Left ventricle myocardium inferior (tissue), 1 donor: Measurements from ENCODE around the gene NPBWR2. TPM values are rescaled to one million over a fixed set of nuclear protein-coding genes. Genes with fewer than 3 reads are reported as not detected.
A peak's percentile ranks its signal among the peaks of the same experiment; 100 is the strongest.

Experiments
- DNase-seq: peaks from one replicate; pipeline ENCODE4 v3.0.0-alpha.2; 2020
- H3K27ac ChIP-seq: fragments of 200-600 bp; replicated peaks from 2 replicates; pipeline ENCODE4 v1.8.0; 2021
- H3K27me3 ChIP-seq: fragments of 200-600 bp; 2 replicates; pipeline ENCODE4 v1.8.0; 2021; ENCODE audit warnings: low read depth
- H3K36me3 ChIP-seq: fragments of 200-600 bp; 2 replicates; pipeline ENCODE4 v1.8.0; 2021
- H3K4me1 ChIP-seq: fragments of 200-600 bp; 2 replicates; pipeline ENCODE4 v1.8.0; 2021
- H3K4me3 ChIP-seq: fragments of 200-600 bp; 2 replicates; pipeline ENCODE4 v1.8.0; 2021; ENCODE audit warnings: mild to moderate bottlenecking, moderate library complexity
- H3K9me3 ChIP-seq: fragments of 200-600 bp; replicated peaks from 2 replicates; pipeline ENCODE4 v1.8.0; 2021
- intact Hi-C: fragments of 100-400 bp; cut with micrococcal nuclease; formaldehyde crosslinking; loops from one replicate; pipeline ENCODE4 v1.11.0; 2022
- total RNA-seq: library from RNA; stranded (reverse); fragmentation: NEBNext Ultra II Directional; extraction: Animal tissue kit (Norgen Biotek cat#: 25700); gene quantifications from one replicate; pipeline ENCODE4 v1.2.1, GENCODE V29; 2021
- TF ChIP-seq, protein P1 (sequence below): fragments of 200-600 bp; IDR thresholded peaks from 2 replicates; pipeline ENCODE4 v1.8.0; 2021; ENCODE audit warnings: antibody characterized with exemption, mild to moderate bottlenecking, borderline replicate concordance
- donor health status: DM: no; HTN: yes; CAD: no; lungs with severe emphysema.

NPBWR2 gene
- total RNA-seq, 1 donor from 2014 or later, result not detected

DNA sequence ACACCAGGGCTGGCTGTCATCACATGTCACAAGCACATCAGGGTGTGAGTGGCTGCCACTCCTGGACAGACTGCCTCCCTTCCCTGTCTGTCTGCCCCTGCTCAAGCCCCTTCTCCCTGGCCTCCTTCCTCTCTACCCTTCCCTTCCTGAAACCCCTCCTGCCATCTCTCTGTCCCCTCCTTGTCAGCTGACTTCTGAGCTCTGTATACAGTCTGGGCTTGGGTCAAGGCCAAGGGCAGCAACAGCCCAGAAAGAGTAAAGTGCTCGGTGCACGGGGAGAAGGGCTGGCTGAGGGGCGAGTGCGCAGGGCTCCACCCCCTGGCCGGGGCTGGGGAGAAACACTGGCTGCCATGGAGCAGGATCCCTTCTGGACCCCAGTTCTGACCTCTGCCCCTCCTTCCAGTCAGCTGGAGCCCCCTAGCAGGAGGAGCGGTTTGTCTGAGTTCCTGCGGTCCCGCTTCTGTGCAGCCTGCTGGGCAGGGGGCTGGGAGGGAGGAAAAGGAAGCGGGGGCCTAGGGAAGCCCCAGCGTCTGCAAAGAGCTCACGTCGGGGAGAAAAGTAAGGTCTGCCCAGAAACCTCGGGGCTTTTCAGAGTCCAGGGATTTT is 25.1 kb downstream of the NPBWR2 start:
- Histone ChIP-seq H3K4me3 (no peak overlapping the region), H3K27me3 (peaks cover 33% of the 10 kb centered on the region), H3K36me3 (no peaks in the 10 kb centered on the region), H3K27ac (no peak overlapping the region), H3K4me1 (peaks cover 54% of the 10 kb centered on the region), H3K9me3 (no peaks in the 10 kb centered on the region)
- intact Hi-C loops, result no loop called here
- TF ChIP-seq, protein P1, sequence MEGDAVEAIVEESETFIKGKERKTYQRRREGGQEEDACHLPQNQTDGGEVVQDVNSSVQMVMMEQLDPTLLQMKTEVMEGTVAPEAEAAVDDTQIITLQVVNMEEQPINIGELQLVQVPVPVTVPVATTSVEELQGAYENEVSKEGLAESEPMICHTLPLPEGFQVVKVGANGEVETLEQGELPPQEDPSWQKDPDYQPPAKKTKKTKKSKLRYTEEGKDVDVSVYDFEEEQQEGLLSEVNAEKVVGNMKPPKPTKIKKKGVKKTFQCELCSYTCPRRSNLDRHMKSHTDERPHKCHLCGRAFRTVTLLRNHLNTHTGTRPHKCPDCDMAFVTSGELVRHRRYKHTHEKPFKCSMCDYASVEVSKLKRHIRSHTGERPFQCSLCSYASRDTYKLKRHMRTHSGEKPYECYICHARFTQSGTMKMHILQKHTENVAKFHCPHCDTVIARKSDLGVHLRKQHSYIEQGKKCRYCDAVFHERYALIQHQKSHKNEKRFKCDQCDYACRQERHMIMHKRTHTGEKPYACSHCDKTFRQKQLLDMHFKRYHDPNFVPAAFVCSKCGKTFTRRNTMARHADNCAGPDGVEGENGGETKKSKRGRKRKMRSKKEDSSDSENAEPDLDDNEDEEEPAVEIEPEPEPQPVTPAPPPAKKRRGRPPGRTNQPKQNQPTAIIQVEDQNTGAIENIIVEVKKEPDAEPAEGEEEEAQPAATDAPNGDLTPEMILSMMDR, result no peak
- DNase-seq, result no peak

DNA sequence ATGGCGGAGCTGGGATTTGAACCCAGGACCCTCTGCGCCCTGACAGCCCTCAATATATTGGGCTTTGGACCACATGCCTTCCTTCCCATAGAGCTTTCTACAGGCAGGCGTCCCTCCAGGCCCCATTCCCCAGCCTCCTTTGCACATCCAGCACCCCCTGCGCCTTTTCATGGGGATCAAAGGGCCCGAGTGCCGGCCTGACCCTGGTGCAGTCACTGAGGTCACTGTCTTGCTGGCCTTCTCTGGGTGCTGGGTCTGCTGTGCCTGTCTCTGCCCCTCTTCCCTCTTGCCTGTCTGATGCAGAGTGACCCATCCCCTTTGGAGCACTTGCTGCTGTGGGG is 25.8 kb downstream of the NPBWR2 start:
- TF ChIP-seq, protein P1, result no peak
- Histone ChIP-seq H3K9me3 (no peaks in the 10 kb centered on the region), H3K27ac (no peak overlapping the region), H3K4me1 (peaks cover 54% of the 10 kb centered on the region), H3K36me3 (no peaks in the 10 kb centered on the region), H3K4me3 (no peak overlapping the region), H3K27me3 (peaks cover 30% of the 10 kb centered on the region)
- no peak for DNase-seq
- intact Hi-C loops, result no loop called here

- TF ChIP-seq, protein P1, result no peak
- H3K36me3 ChIP-seq, result no peaks in the 10 kb centered on the region
- H3K27ac ChIP-seq, result peak overlapping the region; percentile 85
- peaks cover 24% of the 10 kb centered on the region for H3K27me3 ChIP-seq
- no peak for DNase-seq
- intact Hi-C loops, result no loop called here
- H3K4me3 ChIP-seq, result peak overlapping the region; percentile 90
- no peaks in the 10 kb centered on the region for H3K9me3 ChIP-seq
- H3K4me1 ChIP-seq, result peaks cover 54% of the 10 kb centered on the region
Observed at GRCh38 chr20:64080813-64081623, 26.3 kb downstream of the NPBWR2 start.

- Histone ChIP-seq H3K4me3 (peak within 1 kb of the TSS; percentile 90), H3K27ac (peak within 1 kb of the TSS; percentile 85), H3K36me3 (no peaks in the 10 kb centered on the region), H3K9me3 (no peaks in the 10 kb centered on the region), H3K4me1 (peaks cover 54% of the 10 kb centered on the region), H3K27me3 (peaks cover 16% of the 10 kb centered on the region)
- intact Hi-C loops, result no loop called here
- DNase-seq, result no peak
- TF ChIP-seq, protein P1, result no peak
Observed at GRCh38 chr20:64080013-64080812, 27.2 kb downstream of the NPBWR2 start, which contains the start of gene OPRL1. OPRL1 (plus strand) TSS chr20:64080082; CDS start chr20:64092721, 12,639 bp downstream.

- peaks cover 51% of the 10 kb centered on the region for H3K4me1 ChIP-seq
- TF ChIP-seq, protein P1, result no peak
- DNase-seq, result peak; percentile 84
Observed at GRCh38 chr20:64079273-64080012, 27.9 kb downstream of the NPBWR2 start, which contains the start of gene RGS19. RGS19 (minus strand) TSS chr20:64079518; CDS start chr20:64076886, 2,632 bp downstream.

More at GRCh38 chr20:64079273-64080012, 27.9 kb downstream of the NPBWR2 start, which contains the start of gene RGS19:
- Histone ChIP-seq H3K9me3 (no peaks in the 10 kb centered on the region), H3K27ac (peak within 1 kb of the TSS; percentile 85), H3K36me3 (no peaks in the 10 kb centered on the region), H3K27me3 (peaks cover 8% of the 10 kb centered on the region), H3K4me3 (peak within 1 kb of the TSS; percentile 90)
- intact Hi-C loops, result no loop called here
